ENCODE measurements around the gene MMS22L. TPM values are rescaled to one million over a fixed set of nuclear protein-coding genes. Genes with fewer than 3 reads are reported as not detected.

Gene MMS22L
- total and polyA plus RNA-seq, 2 experiments from 2014 or later = 2.7 to 10.1 TPM

DNA sequence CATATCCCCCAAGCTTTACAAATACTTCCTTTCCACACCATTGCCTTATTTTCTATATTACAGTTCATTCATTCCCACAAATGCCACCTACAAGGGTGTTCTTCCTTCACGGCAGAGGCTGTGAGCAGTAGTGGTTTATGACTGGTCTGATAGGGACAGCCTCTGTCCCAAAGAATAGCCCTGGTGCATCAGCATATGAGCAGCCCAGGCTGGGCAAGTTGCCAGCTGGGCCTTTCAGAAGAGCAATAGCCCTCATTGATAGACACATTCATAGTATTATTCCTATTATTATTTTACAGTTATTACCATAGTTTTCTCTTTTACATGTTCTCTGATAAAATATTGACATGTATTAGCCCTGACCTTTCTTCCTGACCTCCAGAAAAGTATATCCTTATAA lies 149.9 kb downstream of the MMS22L start:
- Histone ChIP-seq H3K27me3 (no peaks in the 10 kb centered on the region), H3K4me1 (ENCODE audit: insufficient read depth) (no peaks in the 10 kb centered on the region), H2AFZ (no peak overlapping the region), H3K27ac (no peak overlapping the region), H4K20me1 (ENCODE audit: insufficient read depth, poor library complexity, severe bottlenecking) (no peaks in the 10 kb centered on the region), H3K36me3 (replicated peaks; ENCODE audit: insufficient read depth, low read depth) (no peaks in the 10 kb centered on the region), H3K9me2 (replicated peaks; ENCODE audit: insufficient read depth) (no peaks in the 10 kb centered on the region), H3K4me2 (no peak overlapping the region), H3K4me3 (no peak overlapping the region), H3K9me3 (ENCODE audit: low read depth) (no peaks in the 10 kb centered on the region), H3K79me2 (no peaks in the 10 kb centered on the region)
- DNase-seq (ENCODE audit: low spot score) = no peak
- 67% methylated on average over 1 of the region's 1 CpG for WGBS (ENCODE audit: low lambda C conversion rate, missing lambda C conversion rate)
- TF ChIP-seq EZH2 (IDR thresholded peaks at IDR 0.05; ENCODE audit: borderline replicate concordance) = no peak
- TF ChIP-seq EZH2phosphoT487 (IDR thresholded peaks at IDR 0.05; ENCODE audit: low read depth, severe bottlenecking, unreplicated experiment) = no peak
- TF ChIP-seq, protein P1, sequence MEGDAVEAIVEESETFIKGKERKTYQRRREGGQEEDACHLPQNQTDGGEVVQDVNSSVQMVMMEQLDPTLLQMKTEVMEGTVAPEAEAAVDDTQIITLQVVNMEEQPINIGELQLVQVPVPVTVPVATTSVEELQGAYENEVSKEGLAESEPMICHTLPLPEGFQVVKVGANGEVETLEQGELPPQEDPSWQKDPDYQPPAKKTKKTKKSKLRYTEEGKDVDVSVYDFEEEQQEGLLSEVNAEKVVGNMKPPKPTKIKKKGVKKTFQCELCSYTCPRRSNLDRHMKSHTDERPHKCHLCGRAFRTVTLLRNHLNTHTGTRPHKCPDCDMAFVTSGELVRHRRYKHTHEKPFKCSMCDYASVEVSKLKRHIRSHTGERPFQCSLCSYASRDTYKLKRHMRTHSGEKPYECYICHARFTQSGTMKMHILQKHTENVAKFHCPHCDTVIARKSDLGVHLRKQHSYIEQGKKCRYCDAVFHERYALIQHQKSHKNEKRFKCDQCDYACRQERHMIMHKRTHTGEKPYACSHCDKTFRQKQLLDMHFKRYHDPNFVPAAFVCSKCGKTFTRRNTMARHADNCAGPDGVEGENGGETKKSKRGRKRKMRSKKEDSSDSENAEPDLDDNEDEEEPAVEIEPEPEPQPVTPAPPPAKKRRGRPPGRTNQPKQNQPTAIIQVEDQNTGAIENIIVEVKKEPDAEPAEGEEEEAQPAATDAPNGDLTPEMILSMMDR (IDR thresholded peaks at IDR 0.05; ENCODE audit: poor library complexity) = no peak

DNA sequence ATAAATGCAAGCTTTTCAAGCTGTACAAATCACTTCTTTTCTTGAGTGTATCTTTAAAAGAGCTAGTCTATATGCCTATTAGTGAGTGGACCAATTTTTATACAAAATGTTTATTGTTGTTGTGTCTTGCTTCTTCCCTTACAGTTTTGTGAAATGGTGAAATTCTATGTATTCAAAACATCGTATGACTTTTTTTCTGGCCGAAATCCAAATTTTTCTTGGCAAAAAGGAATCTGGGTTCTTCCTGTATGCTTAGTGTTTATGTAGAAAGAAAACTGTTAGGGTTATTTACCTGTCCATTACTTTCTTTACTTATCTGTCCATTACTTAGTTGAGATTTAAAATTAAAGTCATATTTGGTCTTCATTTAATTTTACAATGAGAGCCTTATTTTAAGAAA lies 153.9 kb downstream of the MMS22L start:
- no peaks in the 10 kb centered on the region for H4K20me1 ChIP-seq (ENCODE audit: insufficient read depth, poor library complexity, severe bottlenecking)
- H3K4me2 ChIP-seq = no peak overlapping the region
- no peaks in the 10 kb centered on the region for H3K36me3 ChIP-seq (replicated peaks; ENCODE audit: insufficient read depth, low read depth)
- no peaks in the 10 kb centered on the region for H3K9me3 ChIP-seq (ENCODE audit: low read depth)
- no peak overlapping the region for H2AFZ ChIP-seq
- WGBS (ENCODE audit: low lambda C conversion rate, missing lambda C conversion rate) = 93% methylated on average over 2 of the region's 2 CpGs
- no peaks in the 10 kb centered on the region for H3K4me1 ChIP-seq (ENCODE audit: insufficient read depth)
- H3K27ac ChIP-seq = no peak overlapping the region
- no peak overlapping the region for H3K4me3 ChIP-seq
- H3K27me3 ChIP-seq = no peaks in the 10 kb centered on the region
- H3K9me2 ChIP-seq (replicated peaks; ENCODE audit: insufficient read depth) = no peaks in the 10 kb centered on the region
- no peaks in the 10 kb centered on the region for H3K79me2 ChIP-seq
- TF ChIP-seq EZH2 (IDR thresholded peaks at IDR 0.05; ENCODE audit: borderline replicate concordance) = no peak
- TF ChIP-seq, protein P1 (IDR thresholded peaks at IDR 0.05; ENCODE audit: poor library complexity) = no peak
- no peak for TF ChIP-seq EZH2phosphoT487 (IDR thresholded peaks at IDR 0.05; ENCODE audit: low read depth, severe bottlenecking, unreplicated experiment)
- DNase-seq (ENCODE audit: low spot score) = no peak

DNA sequence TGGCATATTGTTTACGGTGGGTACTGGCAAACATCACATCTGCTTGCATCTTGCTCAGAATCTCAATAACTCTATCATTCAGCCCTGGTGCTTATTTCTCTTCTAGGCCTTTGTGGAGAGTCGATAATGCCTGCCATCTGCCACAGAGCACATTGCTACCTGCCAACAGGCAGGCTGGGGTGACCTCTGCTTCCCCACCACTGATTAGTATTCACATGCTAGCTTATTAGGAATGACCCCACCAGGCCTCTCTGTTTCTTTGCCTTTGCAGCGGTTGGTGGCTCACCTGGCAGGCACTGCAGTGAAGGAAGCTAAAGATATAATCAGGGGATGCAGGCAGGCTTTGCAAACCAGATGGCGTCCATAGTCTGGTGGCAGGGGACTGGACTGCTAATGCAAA lies 154.5 kb downstream of the MMS22L start:
- H3K9me3 ChIP-seq (ENCODE audit: low read depth) = no peaks in the 10 kb centered on the region
- H3K9me2 ChIP-seq (replicated peaks; ENCODE audit: insufficient read depth) = no peaks in the 10 kb centered on the region
- TF ChIP-seq, protein P1 (IDR thresholded peaks at IDR 0.05; ENCODE audit: poor library complexity) = no peak
- TF ChIP-seq EZH2phosphoT487 (IDR thresholded peaks at IDR 0.05; ENCODE audit: low read depth, severe bottlenecking, unreplicated experiment) (no peak), EZH2 (IDR thresholded peaks at IDR 0.05; ENCODE audit: borderline replicate concordance) (no peak)
- no peak overlapping the region for H3K4me3 ChIP-seq
- H2AFZ ChIP-seq = no peak overlapping the region
- no peaks in the 10 kb centered on the region for H3K4me1 ChIP-seq (ENCODE audit: insufficient read depth)
- WGBS (ENCODE audit: low lambda C conversion rate, missing lambda C conversion rate) = 67% methylated on average over 4 of the region's 4 CpGs
- no peaks in the 10 kb centered on the region for H3K27me3 ChIP-seq
- H3K27ac ChIP-seq = no peak overlapping the region
- no peak for DNase-seq (ENCODE audit: low spot score)
- no peak overlapping the region for H3K4me2 ChIP-seq
- no peaks in the 10 kb centered on the region for H3K79me2 ChIP-seq
- no peaks in the 10 kb centered on the region for H3K36me3 ChIP-seq (replicated peaks; ENCODE audit: insufficient read depth, low read depth)
- H4K20me1 ChIP-seq (ENCODE audit: insufficient read depth, poor library complexity, severe bottlenecking) = no peaks in the 10 kb centered on the region

DNA sequence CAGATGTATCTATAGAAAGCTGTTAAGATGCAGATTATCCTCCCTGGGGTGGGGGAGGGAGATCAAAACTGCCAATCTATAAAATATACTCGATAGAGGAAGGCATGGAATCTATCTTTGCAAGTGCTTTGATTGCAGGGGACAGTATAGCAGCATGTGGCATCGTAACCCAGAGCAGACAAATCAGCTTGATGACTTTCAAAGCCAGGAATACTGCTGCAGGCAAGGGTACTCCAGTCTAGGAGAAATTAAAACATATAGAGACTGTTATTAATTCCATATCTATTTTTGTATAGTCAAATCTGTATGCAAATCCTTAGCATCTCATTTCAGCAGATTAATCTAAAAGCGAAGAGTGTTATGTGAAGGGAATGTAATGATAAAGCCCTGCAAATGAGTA lies 159.4 kb downstream of the MMS22L start:
- no peaks in the 10 kb centered on the region for H3K9me2 ChIP-seq (replicated peaks; ENCODE audit: insufficient read depth)
- WGBS (ENCODE audit: low lambda C conversion rate, missing lambda C conversion rate) = 59% methylated on average over 3 of the region's 3 CpGs
- no peaks in the 10 kb centered on the region for H3K4me1 ChIP-seq (ENCODE audit: insufficient read depth)
- no peaks in the 10 kb centered on the region for H3K9me3 ChIP-seq (ENCODE audit: low read depth)
- no peak overlapping the region for H3K27ac ChIP-seq
- no peaks in the 10 kb centered on the region for H4K20me1 ChIP-seq (ENCODE audit: insufficient read depth, poor library complexity, severe bottlenecking)
- no peaks in the 10 kb centered on the region for H3K79me2 ChIP-seq
- no peaks in the 10 kb centered on the region for H3K36me3 ChIP-seq (replicated peaks; ENCODE audit: insufficient read depth, low read depth)
- H3K27me3 ChIP-seq = no peaks in the 10 kb centered on the region
- H3K4me2 ChIP-seq = no peak overlapping the region
- no peak for DNase-seq (ENCODE audit: low spot score)
- no peak overlapping the region for H2AFZ ChIP-seq
- TF ChIP-seq, protein P1 (IDR thresholded peaks at IDR 0.05; ENCODE audit: poor library complexity) = no peak
- no peak for TF ChIP-seq EZH2 (IDR thresholded peaks at IDR 0.05; ENCODE audit: borderline replicate concordance)
- no peak for TF ChIP-seq EZH2phosphoT487 (IDR thresholded peaks at IDR 0.05; ENCODE audit: low read depth, severe bottlenecking, unreplicated experiment)
- H3K4me3 ChIP-seq = no peak overlapping the region
